CD4-positive, alpha-beta T cell treated with Interleukin-1 beta for 1 hour (primary cell): Measurements from ENCODE around the gene RTP3.
"Not testable (repeated sequence)": the region's sequence is repeated elsewhere in the genome, so short reads cannot be mapped to it uniquely, and the experiment has no call there.

Source experiments
- DNase-seq, 2 donors: peaks; one replicate each; pipeline ENCODE4 v3.0.0-alpha.2; 2020 to 2022

The RTP3 gene

GRCh38 chr3:46548611-46549010 is 50.8 kb downstream of the RTP3 start:
- DNase-seq: not testable (repeated sequence)

GRCh38 chr3:46549408-46549904 is 51.7 kb downstream of the RTP3 start:
- DNase-seq: no peak

- no peak for DNase-seq
Observed at GRCh38 chr3:46549989-46550388, 52.2 kb downstream of the RTP3 start.
